Natural killer cell (primary cell): ENCODE results near the gene TBC1D22A. TPM values are rescaled to one million over a fixed set of nuclear protein-coding genes. Genes with fewer than 3 reads are reported as not detected.

Experiments used
- ATAC-seq, 3 donors: fragments of 150-1000 bp in 2 of 3; fragments of 200-7000 bp in 1 of 3; cut with Tn5 transposase; 1 replicate in 1 of 3; 2 replicates in 2 of 3; pipeline ENCODE4 v1.10.0; 2021; ENCODE audit warnings: mild to moderate bottlenecking in 2 of 3, moderate library complexity in 2 of 3
- DNase-seq, 2 donors: peaks; one replicate each; pipeline versions ENCODE4 v3.0.0 to v3.0.0-alpha.2; 2013 to 2021; ENCODE audit warnings: mixed read lengths in 1 of 2
- H3K27ac ChIP-seq: one replicate; pipeline ENCODE4 v1.5.1; 2013; ENCODE audit warnings: mild to moderate bottlenecking, low read length
- H3K27me3 ChIP-seq: one replicate; pipeline ENCODE4 v1.6.1; 2013; ENCODE audit warnings: low read length; ENCODE audit not compliant: control insufficient read depth, insufficient read depth
- H3K36me3 ChIP-seq: one replicate; pipeline ENCODE4 v1.6.1; 2013; ENCODE audit warnings: low read length; ENCODE audit not compliant: control insufficient read depth, insufficient read depth
- H3K4me1 ChIP-seq: one replicate; pipeline ENCODE4 v1.6.1; 2013; ENCODE audit warnings: low read length; ENCODE audit not compliant: control insufficient read depth, insufficient read depth
- H3K4me3 ChIP-seq: one replicate; pipeline ENCODE4 v1.5.1; 2013; ENCODE audit warnings: low read length
- H3K9me3 ChIP-seq: one replicate; pipeline ENCODE4 v1.6.1; 2013; ENCODE audit warnings: low read length; ENCODE audit not compliant: control insufficient read depth, insufficient read depth
- H3K27ac Mint-ChIP-seq, 2 donors: one replicate each; pipeline ENCODE4 v1.8.0; 2022; ENCODE audit warnings: mild to moderate bottlenecking in 2 of 2, mixed read lengths in 2 of 2, moderate library complexity in 1 of 2
- H3K27me3 Mint-ChIP-seq, 2 donors: one replicate each; pipeline ENCODE4 v1.8.0; 2022; ENCODE audit warnings: low read depth in 2 of 2, mixed read lengths in 2 of 2
- H3K36me3 Mint-ChIP-seq: one replicate; pipeline ENCODE4 v1.8.0; 2022; ENCODE audit warnings: mixed read lengths
- H3K4me1 Mint-ChIP-seq, 2 donors: one replicate each; pipeline ENCODE4 v1.8.0; 2022; ENCODE audit warnings: mixed read lengths in 2 of 2
- H3K4me3 Mint-ChIP-seq: one replicate; pipeline ENCODE4 v1.8.0; 2022; ENCODE audit warnings: mild to moderate bottlenecking, moderate library complexity, mixed read lengths
- H3K9me3 Mint-ChIP-seq, 2 donors: one replicate each; pipeline ENCODE4 v1.8.0; 2022; ENCODE audit warnings: mixed read lengths in 2 of 2
- CTCF ChIP-seq: fragments of 200-600 bp; IDR thresholded peaks from one replicate; pipeline ENCODE4 v1.8.0; 2022; ENCODE audit warnings: antibody characterized with exemption
- WGBS: methylation state at CpG from one replicate; pipeline ENCODE4 v1.1.7; 2013; ENCODE audit warnings: missing lambda C conversion rate; ENCODE audit not compliant: insufficient coverage; 5-methylcytosine and 5-hydroxymethylcytosine counted together
- intact Hi-C: fragments of 100-400 bp; cut with micrococcal nuclease; formaldehyde crosslinking; loops from one replicate; pipeline ENCODE4 v1.14.2; 2022
- total RNA-seq, 4 donors: library from RNA; stranded (reverse); fragments of 120-200 nt in 1 of 4; gene quantifications; one replicate each; pipeline versions ENCODE4 v1.2.3 to v1.2.4, GENCODE V29; 2013 to 2022

TBC1D22A gene
- total RNA-seq, 3 donors from 2014 or later (not counting 1 experiment from before 2014, with no cell fraction given) = 47.4 to 53.7 (median 53.2) TPM

DNA sequence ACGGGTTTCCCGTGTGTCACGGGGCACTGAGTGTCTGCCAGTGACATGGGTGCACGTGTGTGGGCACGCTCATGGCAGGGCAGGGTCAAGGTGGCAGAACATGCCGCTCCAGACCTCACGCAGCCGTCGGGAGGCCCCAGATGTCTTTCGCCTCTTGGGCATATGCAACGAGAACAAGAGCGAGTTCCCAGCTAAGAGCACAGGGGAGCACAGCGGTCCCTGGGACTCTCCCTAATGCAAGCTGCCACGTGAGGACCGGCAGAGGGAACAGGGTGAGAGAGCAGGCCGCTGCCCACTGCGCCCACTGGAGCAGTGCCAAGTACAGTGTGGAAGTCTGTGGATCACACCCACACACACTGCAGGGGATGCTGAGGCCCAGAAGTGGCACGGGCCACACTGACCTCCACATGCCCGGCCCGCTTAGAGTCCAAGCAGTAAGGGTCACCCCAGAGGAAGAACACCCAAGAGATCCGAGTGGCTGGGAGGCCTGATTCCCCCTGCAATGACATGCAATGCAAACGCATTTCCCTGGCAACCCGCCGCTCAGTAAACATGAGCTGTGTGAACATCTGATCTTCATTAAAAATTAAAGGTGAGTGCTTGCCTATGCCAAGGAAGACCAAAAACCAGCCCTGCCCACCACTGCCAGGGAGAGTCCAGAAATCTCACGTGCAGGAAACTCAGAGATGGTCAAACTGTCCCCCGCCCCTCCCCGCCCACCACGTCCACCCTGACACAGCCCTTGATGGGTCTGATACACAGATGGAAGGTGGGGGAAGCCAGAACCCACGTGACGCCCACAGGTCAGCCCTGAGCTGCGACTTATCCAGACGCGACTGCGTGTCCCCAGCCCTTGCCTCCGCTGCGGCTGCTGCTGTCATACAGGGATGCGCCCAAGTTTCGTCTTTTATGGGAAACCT, 36.1 kb upstream of the TBC1D22A start:
- H3K27ac ChIP-seq = no peak overlapping the region
- ATAC-seq = no peak
- intact Hi-C loops = no loop called here
- H3K36me3 ChIP-seq = peaks cover 20% of the 10 kb centered on the region
- Mint-ChIP-seq H3K36me3 (no peaks in the 10 kb centered on the region), H3K4me3 (no peak overlapping the region), H3K27ac (peak overlapping the region; percentile 33 to 56), H3K4me1 (peaks cover 29 to 36% of the 10 kb centered on the region in 2 donors), H3K9me3 (no peaks in the 10 kb centered on the region), H3K27me3 (no peaks in the 10 kb centered on the region)
- no peak overlapping the region for H3K4me3 ChIP-seq
- no peaks in the 10 kb centered on the region for H3K9me3 ChIP-seq
- TF ChIP-seq CTCF = no peak
- peaks cover 17% of the 10 kb centered on the region for H3K4me1 ChIP-seq
- no peaks in the 10 kb centered on the region for H3K27me3 ChIP-seq
- DNase-seq = no peak
- 79% methylated on average over 38 of the region's 38 CpGs for WGBS

- Histone ChIP-seq H3K4me1 (peaks cover 23% of the 10 kb centered on the region), H3K9me3 (no peaks in the 10 kb centered on the region), H3K27ac (no peak overlapping the region), H3K36me3 (peaks cover 23% of the 10 kb centered on the region), H3K27me3 (no peaks in the 10 kb centered on the region), H3K4me3 (no peak overlapping the region)
- DNase-seq = no peak
- no peak overlapping the region for H3K4me3 Mint-ChIP-seq
- no peaks in the 10 kb centered on the region for H3K9me3 Mint-ChIP-seq
- no peaks in the 10 kb centered on the region for H3K36me3 Mint-ChIP-seq
- H3K27ac Mint-ChIP-seq = peak overlapping the region in 1 of 2 donors; percentile 56
- H3K4me1 Mint-ChIP-seq = peaks cover 35 to 42% of the 10 kb centered on the region in 2 donors
- intact Hi-C loops = no loop called here
- WGBS = 24% methylated on average over 3 of the region's 3 CpGs
- no peak for ATAC-seq
- no peak for TF ChIP-seq CTCF
- no peaks in the 10 kb centered on the region for H3K27me3 Mint-ChIP-seq
These were observed 35.5 kb upstream of the TBC1D22A start for GRCh38 chr22:46726986-46727317.

DNA sequence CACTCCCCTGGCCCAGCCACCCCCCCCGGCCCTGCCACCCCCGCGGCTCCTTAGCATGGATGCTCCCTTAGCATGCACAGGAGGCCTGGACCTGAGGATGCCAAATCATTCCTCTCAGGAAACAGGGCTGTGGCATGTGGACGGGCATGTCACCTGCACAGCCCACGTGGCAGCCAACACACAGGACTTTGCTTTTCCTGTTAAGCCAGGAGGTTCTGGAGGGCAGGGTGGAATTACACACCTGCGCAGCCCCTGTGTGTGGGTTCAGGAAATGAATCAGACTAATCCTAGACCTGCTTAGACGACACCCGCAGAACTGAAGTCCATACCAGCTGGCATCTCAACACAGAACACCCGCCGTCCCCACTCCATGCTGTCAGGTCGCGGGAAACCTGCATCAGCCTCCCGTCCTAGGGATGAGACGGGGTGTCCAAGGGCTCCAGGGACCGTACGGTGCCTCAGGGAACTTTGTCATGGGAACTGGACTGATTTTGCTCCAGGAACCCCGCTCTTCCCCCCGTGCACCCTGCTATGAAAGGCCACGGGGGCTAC, 34.6 kb upstream of the TBC1D22A start:
- H3K36me3 ChIP-seq = peaks cover 25% of the 10 kb centered on the region
- no peaks in the 10 kb centered on the region for H3K36me3 Mint-ChIP-seq
- H3K9me3 ChIP-seq = no peaks in the 10 kb centered on the region
- H3K4me1 ChIP-seq = peaks cover 25% of the 10 kb centered on the region
- no peak for TF ChIP-seq CTCF
- no peaks in the 10 kb centered on the region for H3K9me3 Mint-ChIP-seq
- no peak overlapping the region for H3K4me3 Mint-ChIP-seq
- H3K27ac Mint-ChIP-seq = peak overlapping the region; percentile 35 to 56
- H3K27ac ChIP-seq = no peak overlapping the region
- no peaks in the 10 kb centered on the region for H3K27me3 ChIP-seq
- intact Hi-C loops = no loop called here
- H3K4me1 Mint-ChIP-seq = peaks cover 35 to 42% of the 10 kb centered on the region in 2 donors
- ATAC-seq (no peak), DNase-seq (no peak)
- H3K27me3 Mint-ChIP-seq = no peaks in the 10 kb centered on the region
- no peak overlapping the region for H3K4me3 ChIP-seq
- WGBS = 85% methylated on average over 19 of the region's 19 CpGs
